ENCODE measurements around the gene ARTN.

ARTN gene

GRCh38 chr1:43925846-43926245, 7.8 kb upstream of the ARTN start:
- DNase-seq (ENCODE audit: low spot score), result no peak

DNA sequence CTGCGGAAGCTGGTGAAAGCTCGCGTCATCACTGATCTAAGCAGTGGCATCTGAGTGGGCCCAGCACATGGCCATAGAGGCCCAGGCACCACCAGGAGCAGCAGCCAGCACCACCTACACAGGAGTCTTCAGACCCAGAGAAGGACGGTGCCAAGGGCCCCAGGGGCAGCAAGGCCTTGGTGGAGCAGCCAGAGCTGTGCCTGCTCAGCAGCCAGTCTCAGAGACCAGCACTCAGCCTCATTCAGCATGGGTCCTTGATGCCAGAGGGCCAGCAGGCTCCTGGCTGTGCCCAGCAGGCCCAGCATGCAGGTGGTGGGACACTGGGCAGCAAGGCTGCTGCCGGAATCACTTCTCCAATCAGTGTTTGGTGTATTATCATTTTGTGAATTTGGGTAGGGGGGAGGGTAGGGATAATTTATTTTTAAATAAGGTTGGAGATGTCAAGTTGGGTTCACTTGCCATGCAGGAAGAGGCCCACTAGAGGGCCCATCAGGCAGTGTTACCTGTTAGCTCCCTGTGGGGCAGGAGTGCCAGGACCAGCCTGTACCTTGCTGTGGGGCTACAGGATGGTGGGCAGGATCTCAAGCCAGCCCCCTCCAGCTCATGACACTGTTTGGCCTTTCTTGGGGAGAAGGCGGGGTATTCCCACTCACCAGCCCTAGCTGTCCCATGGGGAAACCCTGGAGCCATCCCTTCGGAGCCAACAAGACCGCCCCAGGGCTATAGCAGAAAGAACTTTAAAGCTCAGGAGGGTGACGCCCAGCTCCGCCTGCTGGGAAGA, 3.2 kb upstream of the ARTN start:
- DNase-seq (ENCODE audit: low spot score), result peak; percentile 78

- no peak for DNase-seq (ENCODE audit: low spot score)
These were observed 2.7 kb upstream of the ARTN start for GRCh38 chr1:43930949-43931275.

GRCh38 chr1:43931711-43932660, 1.6 kb upstream of the ARTN start:
- no peak for DNase-seq (ENCODE audit: low spot score)

DNA sequence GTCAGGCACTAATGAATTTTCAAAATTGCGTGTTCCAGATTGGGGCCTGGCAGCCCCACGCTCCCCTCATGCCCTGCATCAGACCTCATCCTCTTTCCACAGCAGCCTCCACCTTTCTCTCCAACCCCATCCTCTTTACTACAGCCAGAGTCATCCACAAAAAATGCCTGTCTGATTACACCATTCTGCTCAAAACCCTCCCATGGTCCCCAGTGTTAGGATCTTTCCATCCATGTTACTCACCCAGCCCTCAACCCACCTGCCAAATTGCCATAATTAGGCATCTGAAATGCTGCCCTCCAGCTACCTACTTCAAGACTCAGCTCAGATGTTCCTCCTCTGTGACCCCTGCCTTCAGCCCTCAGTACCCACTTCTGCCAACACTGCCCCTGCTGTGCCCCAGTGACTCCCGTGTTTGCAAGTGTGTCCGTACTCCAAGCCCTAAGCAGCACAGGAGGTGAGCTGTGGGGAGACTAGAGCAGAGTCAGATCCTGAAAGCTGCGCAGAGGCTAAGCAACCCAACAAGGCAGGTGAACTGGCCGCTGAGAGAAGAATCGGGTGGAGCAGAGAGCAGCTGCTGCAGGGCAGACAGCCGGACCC, 715 bp upstream of the ARTN start:
- no peak for DNase-seq (ENCODE audit: low spot score)

GRCh38 chr1:43934101-43934985, 742 bp downstream of the ARTN start:
- peak; percentile 96 for DNase-seq (ENCODE audit: low spot score)

GRCh38 chr1:43934986-43935324, 1.4 kb downstream of the ARTN start:
- peak; percentile 42 for DNase-seq (ENCODE audit: low spot score)

- peak; percentile 51 for DNase-seq (ENCODE audit: low spot score)
These were observed 2.3 kb downstream of the ARTN start for GRCh38 chr1:43935711-43936427.

- peak; percentile 92 for DNase-seq (ENCODE audit: low spot score)
These were observed 3.0 kb downstream of the ARTN start for GRCh38 chr1:43936431-43937151.

- no peak for DNase-seq (ENCODE audit: low spot score)
These were observed 3.7 kb downstream of the ARTN start for GRCh38 chr1:43937179-43937865.

GRCh38 chr1:43938383-43938782, 4.8 kb downstream of the ARTN start:
- no peak for DNase-seq (ENCODE audit: low spot score)

DNA sequence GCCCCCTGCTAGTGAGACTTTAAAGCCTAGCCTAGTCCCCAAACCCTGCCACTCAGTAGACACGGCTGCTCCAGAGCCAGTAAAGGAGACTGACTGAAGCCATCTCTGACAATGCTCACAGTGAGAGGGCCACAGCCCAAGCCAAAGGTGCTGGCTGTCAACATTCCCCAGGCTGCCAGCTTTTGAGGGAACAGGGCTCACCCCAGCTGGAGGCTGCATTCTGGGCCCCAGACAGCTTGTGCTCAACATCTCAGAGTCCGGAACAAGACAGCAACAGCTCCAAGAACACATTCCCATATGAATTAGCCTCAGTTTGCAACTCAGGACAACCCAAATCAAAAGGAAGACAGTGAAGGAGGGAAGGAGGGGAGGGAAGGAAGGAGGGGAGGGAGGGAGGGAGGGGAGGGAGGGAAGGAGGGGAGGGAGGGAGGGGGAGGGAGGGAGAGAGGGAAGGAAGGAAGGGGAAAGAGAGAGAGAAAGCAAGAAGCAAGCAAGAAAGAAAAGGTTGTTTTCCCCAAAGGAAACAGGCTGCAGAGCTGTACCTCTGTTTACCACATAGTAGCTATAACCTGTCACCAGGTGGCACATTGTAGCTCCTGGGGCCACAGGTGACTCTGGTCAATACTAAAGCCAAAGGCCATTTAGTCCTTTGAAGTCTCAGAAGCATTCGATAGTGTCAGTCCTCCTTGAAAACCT, 5.4 kb downstream of the ARTN start:
- DNase-seq (ENCODE audit: low spot score), result no peak

- DNase-seq (ENCODE audit: low spot score), result no peak
These were observed 8.8 kb downstream of the ARTN start for GRCh38 chr1:43942411-43942810.

GRCh38 chr1:43944860-43945259, 11.3 kb downstream of the ARTN start:
- DNase-seq (ENCODE audit: low spot score), result no peak

DNA sequence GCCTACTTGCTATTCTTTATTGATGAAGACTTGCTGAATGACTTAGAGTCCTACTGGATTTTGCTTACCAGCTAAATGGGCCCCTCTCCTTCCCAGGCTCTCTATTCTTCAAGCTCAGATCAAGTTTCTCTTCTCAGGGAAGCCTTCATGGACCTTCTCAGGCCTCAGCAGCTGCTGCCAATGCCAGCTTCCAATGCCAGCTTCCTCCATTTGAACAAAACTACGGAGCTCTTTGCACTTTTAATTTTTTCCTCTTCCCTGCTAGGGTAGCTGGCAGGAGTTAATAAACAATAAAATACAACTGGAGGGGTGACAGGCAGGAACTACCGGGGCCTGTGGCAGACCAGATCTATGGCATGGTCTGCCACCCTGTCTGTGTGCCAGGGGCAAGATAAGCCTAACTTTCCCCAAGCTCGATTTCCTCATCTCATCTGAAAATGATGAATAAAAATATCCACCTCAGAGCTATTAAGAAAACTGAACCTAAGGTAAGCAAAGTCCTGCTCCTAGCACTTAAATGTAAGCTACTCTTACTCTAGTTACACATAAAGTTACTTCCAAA, 12.2 kb downstream of the ARTN start:
- DNase-seq (ENCODE audit: low spot score), result no peak

DNA sequence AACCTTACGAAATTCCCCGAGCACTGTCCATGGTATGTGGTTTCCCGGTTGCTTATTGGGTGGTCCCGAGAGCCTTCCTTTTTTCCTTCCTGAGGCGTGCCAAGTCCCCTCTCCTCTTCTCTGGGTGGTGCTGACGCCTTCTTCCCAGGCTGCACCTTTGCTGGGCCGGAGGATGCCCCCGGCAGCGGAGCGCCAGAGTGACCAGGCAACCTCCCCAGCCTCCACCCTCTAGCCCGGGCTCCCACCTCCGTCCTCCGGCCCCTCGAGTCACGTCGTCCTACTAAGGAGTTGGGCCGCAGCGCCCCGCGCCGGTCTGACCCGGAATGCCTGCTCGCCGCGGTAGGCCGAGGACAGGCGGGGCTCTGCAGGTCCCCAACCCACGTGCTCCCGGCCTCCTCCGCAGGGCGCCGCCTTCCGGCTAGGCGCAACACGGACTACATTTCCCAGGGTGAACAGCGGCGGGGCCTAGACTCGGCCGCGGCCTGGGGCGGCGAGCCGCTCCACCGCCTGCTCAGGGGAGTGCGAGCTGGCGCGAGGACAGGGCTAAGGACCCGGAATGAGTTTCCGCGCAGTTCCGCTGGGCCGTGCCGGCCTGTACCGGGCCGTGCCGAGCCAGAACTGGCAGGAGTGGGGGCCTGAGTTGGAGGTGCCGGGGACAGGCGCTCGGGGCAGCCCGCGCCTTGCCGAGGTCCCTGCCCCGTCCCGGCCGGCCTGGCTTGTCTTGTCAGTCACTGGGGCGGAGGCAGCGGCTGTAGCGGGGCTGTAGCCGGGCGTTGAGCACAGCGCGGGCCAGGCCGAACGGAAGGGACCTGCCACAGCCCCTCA, 12.8 kb downstream of the ARTN start, which contains the start of gene IPO13:
Gene IPO13, plus strand, starts transcription at position 715 of the 825 bp plus-strand sequence. CDS start 651 bp downstream, outside the sequence.
- DNase-seq (ENCODE audit: low spot score), result peak; percentile 97

GRCh38 chr1:43947061-43947873, 13.7 kb downstream of the ARTN start:
- DNase-seq (ENCODE audit: low spot score), result no peak
